IPS-NIHi11 (cell line): Measurements from ENCODE around the gene BIRC5.
A peak's percentile ranks its signal among the peaks of the same experiment; 100 is the strongest.

Experiments
- DNase-seq: peaks from one replicate; pipeline ENCODE4 v3.0.0; 2012; ENCODE audit warnings: mixed read lengths, low spot score

Gene BIRC5

GRCh38 chr17:78256707-78257591 is 42.9 kb downstream of the BIRC5 start:
- DNase-seq: no peak

- no peak for DNase-seq
Observed at GRCh38 chr17:78257810-78258322, 43.8 kb downstream of the BIRC5 start.

DNA sequence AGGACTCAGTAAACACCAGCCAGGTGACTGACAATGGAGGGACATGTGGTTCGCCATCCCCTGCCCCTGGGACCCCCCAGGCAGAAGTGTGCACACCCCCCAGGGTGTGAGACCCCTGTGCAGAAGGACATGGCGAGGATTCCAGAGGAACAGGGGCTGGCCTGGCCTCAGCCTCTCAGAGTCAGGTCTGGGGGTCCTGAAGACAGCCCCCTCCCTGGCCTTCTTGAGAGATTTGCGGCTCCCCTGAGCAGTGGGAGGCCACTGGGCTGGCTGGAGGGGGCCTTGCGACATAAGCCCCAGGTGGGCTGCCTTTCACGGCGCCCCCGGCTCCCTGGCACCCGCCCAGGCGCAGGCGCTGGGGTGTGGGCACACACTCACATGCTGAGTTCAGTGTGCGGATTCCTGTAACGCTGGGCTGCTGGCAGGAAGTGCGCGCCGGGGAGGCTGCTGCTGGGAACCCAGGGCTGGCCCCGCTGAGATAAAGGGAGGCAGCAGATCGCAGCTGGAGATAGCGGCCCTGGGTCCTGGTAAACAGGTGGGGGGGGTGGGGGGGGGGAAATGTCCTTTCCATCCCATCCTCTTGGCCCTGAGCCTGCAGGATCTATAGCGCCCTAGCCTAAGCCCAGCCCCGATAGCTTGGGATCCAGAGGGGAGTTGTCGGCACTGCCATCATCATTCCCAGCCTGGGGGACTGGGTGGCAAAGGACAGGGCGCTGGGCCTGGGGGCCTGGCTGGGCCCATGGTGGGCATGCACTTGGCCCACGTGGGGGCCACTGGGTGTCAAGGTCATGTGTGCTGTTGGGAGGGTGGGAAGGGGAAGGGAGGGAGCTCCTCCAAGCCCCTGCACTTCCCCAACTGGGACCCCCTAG is 44.5 kb downstream of the BIRC5 start:
- no peak for DNase-seq

DNA sequence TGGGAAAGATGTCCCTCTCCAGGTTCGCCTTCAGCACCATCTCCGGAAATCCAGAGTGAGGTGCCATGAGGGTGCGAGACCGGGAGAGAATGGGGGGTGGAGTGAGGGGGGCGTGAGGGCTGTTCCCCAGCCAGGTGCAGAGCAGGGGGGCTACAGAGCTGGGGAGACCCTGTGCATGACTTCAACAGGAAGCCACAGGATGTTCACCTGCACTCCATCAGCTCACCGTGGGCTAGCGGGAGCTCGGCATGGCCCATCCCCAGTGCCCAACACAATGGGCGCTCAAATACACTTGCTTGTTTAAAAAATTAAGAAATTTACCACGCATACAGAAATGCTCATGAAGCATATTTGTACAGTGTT is 45.1 kb downstream of the BIRC5 start:
- no peak for DNase-seq

DNA sequence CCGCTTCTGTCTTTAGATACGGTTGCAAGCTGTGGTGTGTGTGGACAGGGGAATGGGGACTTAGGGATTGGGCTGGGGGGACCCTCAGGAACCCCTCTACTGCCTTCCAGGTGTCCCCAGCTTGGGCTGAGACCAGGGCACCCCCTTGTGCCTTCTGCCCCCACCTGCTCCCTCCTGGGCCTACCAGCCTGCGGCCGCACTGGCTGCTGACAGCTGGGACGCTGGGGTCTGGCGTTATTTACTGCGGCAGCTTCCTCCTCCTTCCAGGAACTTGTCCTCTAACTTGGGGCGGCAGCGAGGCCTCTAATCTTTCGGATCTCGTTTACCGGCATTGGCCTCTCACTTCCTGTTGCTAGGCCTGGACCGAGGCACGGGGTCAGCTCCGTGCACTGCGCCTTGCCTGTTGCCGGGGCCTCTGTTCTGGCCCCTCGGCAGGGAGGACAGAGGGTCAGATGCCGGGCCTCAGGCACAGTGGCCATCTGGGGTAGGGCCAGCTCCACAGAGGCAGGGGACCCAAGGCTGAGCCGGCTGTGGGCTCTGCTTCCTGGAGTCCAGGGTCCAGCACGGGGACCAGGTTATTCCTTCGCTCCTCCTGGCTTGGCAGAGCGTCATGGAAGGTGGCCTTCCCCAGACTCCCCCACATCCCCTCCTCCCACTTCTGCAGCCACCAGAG is 49.1 kb downstream of the BIRC5 start:
- no peak for DNase-seq

- no peak for DNase-seq
Observed at GRCh38 chr17:78263736-78264340, 49.8 kb downstream of the BIRC5 start.

GRCh38 chr17:78264590-78264989 is 50.5 kb downstream of the BIRC5 start:
- no peak for DNase-seq

GRCh38 chr17:78265121-78265520 is 51.1 kb downstream of the BIRC5 start:
- no peak for DNase-seq

DNA sequence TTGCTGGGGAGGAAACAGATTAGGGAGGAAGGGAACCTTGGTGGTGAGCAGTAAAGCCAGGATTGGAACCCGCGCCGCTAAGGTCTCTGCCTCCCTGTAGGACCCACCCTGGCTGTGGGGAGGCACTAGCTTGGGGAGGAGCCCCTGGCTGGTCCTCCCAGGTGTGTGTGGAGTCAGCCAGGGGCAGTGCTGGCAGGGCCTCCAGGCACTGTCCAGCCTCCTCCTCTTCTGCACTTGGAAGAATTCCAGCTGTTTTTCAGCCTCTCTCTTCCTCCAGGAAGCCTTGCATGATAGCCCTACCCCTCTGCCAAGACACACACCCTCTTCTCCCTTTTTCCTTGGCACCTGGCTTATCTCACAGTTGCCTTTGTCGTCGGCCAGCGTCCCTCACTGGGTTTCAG is 52.2 kb downstream of the BIRC5 start:
- DNase-seq: no peak

DNA sequence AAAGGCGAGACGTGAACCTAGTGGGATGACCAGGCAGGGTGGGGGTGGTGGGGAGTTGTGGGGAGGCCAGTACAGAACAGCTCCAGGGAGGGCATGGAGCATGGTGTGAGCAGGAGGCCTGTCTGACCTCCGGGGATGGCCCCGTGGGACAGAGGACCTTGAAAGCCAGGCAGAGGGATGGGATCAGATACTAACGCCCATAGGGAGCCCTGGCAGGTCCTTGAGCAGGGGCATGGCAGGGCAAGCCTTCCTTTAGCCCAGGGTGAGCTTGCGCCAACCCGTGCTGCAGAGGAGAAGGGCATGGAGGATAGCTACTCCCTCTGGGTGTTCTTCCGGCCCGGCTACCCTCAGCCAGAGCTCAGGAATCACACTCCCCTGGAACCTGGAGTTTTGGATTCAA is 52.7 kb downstream of the BIRC5 start:
- no peak for DNase-seq

- DNase-seq: no peak
Observed at GRCh38 chr17:78267253-78268073, 53.4 kb downstream of the BIRC5 start.

GRCh38 chr17:78268191-78268874 is 54.3 kb downstream of the BIRC5 start:
- no peak for DNase-seq

- no peak for DNase-seq
Observed at GRCh38 chr17:78268951-78269905, 55.2 kb downstream of the BIRC5 start.

- no peak for DNase-seq
Observed at GRCh38 chr17:78269955-78270381, 55.9 kb downstream of the BIRC5 start.

DNA sequence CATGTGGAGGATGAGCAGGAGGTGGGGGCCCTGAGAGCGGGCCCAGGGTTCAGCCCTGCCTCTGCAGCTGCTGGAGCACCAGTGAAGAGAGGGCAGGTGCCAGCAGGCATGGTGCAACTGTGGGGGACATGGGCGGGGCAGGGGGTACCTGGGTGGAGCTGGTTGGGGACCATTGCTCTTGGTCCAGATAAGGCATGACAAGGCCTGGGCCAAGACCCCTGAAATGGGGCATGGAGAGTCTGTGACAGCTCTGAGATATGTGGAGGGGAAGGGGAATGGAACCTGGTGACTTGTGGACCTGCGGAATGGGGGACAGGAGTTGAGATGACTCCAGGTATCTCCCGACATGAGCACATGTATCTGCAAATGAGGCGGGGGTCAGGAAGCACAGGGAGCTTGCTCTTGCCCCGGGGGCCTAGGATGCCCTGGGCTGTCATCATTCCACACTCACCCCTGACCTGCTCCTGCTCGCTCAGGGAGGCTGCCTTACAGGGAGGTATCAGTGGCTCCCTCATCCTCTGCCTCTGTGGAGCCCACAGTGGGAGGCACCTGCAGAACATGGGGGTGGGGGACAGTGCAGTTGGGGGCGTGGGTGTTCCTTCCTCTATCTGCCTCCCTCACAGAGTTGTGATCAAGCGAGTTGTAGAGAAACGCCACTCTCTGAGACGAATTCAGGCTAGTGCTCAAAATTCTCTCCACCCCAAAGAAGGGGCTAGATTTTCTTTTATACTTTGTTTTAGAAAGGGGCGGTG is 57.5 kb downstream of the BIRC5 start:
- no peak for DNase-seq

GRCh38 chr17:78272181-78272913 is 58.3 kb downstream of the BIRC5 start:
- DNase-seq: peak; percentile 66

DNA sequence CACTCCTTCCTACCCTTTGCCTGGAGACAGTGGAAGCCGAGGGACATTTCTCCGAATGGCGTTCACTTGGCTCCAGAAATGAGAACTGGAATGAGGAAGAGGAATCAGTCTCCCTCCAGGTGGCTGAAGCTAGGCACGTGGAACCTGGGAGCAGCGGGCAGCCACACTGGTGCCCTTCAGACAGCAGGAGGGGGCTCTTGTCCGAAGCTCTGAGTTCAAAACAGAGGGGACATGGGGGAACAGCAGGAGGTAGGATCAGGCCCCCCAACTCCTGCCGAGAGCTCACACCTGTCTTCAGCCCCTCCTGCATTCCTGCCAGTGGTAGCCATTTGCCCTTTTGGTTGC is 58.8 kb downstream of the BIRC5 start:
- DNase-seq: no peak

DNA sequence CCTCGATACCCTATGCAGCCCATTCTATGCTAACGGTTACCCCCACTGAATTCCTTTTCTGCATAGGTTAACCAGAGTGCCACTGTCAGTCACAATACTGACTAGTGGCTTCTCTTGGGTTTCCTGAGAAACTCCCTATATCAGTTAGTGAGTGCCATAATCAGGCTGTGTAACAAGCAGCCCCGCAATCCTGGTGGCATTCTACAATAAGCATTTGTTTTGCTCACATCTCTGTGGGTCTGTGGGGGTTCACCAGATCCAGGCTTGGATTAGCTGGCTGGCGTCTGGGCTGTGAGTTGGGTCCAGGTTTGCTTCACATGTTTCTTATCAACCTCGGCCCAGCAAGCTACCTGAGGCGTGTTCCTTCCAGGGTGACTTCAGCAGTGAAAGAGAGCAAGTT is 59.8 kb downstream of the BIRC5 start:
- DNase-seq: no peak
